ELR (cell line): ENCODE data around the gene NAXD.
"Not testable (repeated sequence)": the region's sequence is repeated elsewhere in the genome, so short reads cannot be mapped to it uniquely, and the experiment has no call there.

Experiments used
- DNase-seq: peaks from one replicate; pipeline ENCODE4 v3.0.0-alpha.2; 2015; ENCODE audit warnings: low read depth

Gene NAXD

GRCh38 chr13:110593430-110594130 is 21.8 kb upstream of the NAXD start:
- DNase-seq, result peak; percentile 73

DNA sequence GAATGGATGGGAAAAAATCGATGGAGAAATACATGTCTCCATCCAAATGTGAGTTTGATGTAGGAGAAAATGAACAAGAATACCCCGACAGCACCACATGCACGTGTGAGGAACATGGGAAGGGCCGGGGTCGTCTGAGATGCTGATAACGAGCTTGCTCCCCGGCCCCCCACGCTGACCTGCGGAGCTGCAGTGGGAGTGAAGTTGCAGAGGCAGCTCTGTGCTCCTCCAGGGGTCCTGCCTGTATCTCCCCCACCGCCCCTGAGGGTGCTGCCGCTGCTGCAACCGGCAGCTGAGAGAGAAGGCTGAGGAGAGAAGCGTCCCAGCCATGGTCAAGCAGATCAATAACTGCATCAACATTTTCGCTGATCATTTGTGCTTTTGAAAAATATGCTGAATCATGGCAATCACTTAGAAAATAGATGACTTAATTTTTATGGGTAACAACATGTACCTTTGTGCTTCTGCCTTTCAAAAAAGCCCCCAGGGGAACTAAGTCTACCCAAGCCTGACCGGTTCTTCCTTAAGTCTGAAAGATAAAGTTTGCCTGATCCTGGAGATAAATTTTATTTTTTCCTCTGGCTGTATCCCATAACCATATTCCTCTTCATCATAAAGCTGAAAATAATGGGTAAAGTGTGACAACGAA is 18.2 kb upstream of the NAXD start:
- DNase-seq, result no peak

DNA sequence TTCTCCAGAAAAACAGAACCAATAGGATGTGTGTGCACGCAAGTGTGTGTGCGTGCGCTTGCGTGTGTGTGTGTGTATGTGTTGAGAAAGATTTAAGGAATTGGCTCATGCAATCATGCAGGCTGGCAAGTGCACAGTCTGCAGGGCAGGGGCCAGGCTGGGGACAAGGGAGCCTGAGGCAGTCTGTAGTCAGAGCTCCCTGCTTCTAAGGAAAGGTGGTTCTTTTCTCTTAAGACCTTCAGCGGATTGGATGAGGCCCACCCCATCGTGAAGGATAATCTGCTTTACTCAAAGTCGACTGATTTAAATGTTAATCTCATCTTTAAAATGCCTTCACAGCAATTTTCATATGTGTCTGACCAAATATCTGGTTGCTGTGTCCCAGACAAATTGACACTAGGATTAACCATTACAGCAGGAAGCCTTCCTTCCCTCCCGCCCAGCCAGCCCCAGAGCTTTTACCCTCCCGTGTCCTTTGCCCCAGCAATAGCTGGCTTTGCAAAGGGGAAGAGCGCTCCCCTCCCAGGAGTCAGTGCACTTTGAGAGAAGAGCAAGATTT is 15.0 kb upstream of the NAXD start:
- no peak for DNase-seq

DNA sequence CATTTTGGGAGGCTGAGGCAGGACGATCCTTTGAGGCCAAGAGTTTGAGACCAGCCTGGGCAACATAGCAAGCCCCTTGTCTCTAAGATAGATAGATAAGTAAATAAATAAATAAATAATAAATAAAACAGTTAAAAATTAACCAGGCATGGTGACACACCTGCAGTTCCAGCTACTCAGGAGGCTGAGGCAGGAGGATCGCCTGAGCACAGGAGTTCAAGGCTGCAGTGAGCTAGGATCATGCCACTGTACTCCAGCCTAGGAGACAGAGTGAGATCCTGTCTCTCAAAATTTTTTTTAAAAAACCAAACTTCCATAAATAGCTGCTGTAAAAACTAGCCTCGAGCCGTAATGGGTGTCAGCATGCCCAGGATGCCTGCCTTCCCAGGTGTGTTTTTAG is 14.4 kb upstream of the NAXD start:
- DNase-seq, result no peak

GRCh38 chr13:110605132-110605531 is 10.2 kb upstream of the NAXD start:
- DNase-seq, result no peak

DNA sequence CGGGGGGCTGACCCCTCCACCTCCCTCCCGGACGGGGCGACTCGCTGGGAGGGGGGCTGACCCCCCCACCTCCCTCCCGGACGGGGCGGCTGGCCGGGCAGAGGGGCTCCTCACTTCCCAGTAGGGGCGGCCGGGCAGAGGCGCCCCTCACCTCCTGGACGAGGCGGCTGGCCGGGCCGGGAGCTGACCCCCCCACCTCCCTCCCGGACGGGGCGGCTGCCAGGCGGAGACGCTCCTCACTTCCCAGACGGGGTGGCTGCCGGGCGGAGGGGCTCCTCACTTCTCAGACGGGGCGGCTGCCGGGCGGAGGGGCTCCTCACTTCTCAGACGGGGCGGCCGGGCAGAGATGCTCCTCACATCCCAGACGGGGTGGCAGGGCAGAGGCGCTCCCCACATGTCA is 9.1 kb upstream of the NAXD start:
- DNase-seq, result not testable (repeated sequence)

DNA sequence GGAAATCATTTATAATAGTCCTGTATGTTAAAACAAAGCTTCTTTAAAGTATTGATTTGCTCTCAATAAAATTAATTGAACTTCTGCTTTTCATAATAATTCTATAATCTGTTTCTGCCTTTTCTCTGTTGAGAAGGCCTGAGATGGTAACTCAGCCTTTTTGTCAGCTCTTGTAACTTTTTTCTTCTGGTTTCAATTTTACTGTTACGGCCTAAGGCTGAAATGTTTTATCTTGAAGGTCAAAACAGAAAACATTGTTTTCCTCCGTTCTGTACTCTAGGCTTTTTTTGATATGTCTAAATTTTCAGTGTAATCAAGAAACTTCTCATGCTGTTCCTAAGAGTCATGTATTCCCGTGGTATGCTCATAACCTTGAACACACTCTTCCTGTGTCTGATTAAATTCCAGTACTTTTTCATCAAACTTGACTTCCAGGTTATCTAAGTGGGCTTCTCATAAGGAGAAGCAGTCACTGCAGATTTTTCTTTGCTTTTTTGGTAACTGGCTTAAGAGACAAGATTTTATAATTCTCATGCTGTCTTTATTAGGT is 7.6 kb upstream of the NAXD start:
- no peak for DNase-seq

DNA sequence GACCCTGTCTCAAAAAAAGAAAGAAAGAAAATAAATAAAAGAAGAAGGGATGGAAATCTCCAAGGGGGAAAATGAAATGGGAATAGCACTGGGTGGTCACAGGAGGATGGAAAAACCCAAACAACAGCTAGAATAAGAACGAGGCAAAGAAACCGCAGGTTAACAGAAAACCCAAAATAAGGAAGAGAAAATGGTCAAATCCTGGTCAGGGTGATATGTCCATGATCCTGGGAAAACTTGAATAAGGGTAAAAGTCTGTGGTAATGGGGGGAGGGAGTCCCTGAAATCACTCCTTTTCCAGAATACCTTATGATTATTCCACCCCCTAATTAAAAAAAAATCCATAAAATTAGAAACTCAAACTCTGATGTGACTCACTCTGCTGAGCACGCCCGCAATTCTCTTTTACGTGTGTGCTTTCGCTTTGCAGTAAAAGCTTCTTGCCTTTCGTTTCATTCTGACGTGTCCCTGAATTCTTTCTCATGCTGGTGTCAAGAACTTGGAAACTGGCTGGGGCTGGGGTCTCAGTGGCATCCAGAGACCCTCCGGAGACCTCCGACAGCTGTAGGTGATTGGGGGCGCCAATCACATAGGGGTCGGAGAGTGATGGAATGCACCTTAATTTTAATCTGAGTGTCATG is 4.3 kb upstream of the NAXD start:
- no peak for DNase-seq

DNA sequence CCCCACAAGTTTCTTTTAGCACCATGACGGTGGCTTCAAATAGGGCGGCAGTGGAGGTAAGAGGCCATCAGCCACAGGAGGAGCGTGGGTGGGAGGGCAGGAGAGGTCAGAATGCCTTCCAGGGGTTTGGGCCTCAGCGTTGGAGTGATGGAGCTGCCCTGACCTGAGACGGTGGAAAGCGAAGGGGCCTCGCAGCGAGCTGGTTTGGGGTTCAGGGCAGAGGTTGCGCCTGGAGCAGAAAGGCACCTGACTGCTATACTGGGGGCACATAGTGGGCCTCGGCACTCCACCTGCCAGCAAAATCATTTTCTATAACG is 382 bp upstream of the NAXD start:
- no peak for DNase-seq

DNA sequence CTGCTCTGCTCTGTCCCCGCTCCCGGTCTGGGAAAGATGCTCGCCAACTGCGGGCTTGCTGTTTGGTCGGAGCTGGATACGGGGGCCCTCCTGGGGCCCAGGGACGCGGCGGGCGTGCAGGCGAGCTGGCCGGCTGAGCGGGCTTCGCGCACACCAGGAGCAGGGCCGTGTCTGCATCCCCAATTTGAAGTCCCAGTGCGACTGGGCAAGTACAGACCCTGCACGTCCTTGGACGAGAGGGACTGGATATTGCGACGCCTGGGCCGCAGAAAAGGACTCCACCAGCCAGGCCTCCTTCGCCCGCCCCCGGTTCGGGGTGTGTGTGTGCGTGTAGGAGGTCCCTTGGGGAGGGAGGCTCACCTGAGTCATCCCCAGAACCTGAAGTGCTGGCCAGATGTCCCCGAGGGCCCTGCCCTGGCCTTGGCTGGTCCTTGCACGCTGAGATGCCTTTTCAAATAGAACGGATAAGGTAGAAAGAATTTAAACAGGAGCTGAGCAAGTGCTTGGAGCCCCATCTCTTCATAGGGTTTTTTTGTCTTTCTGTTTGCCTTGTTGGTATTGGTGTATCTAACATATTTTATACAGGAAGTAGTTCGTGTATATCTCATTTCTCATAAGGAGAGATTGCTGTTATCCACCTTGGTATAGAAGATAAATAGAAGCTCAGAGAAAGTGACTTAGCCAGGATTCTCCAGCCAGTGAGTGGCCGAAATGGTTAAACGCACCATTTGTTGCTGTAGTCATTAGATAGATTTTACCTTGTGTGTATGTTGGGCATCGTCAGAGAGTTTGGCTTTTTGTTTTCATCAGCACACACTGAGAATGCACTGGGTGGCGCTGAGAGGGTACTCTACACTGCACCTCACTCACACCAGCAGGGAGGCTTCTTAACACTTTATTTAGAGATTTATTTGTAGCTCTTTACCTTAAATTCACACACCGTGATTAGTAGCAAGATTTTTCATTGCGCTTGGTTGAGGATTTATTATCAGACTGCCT is 1.1 kb downstream of the NAXD start:
- DNase-seq, result peak; percentile 74

DNA sequence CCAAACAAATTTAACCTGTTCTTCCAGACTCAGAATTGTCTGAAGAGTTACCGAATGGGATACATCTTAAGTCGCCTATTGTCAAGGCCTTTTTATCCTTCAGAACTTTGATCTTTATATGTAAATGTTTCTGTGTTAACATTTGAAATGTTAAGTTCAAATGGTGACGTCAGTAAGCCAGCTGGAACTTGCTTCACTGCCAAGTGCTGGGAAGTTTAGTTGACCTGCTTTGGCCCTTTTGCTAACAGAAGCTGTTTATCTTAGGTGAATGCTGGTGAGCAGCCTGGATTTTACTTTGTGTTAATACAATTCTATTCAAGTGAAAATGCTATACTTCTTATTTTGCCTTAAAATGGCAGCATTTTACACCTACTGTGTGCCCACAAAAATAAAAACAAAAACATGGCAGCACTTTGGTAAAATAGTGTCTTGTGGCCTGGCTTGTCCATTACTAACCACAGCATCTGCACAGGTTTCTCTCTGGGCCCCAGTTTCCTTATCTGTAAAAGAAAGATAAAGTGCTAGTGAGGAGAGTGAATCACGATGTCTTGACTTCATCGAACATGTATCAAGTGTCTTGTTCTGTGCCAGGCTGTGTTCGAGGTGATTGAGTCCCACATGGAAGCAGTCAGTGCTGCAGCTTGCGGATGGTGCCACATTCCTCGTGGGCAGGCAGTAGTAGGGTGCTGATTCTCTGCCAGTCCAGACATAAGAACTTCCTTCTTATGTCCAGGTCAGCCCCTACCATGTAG is 2.2 kb downstream of the NAXD start:
- DNase-seq, result no peak

- no peak for DNase-seq
These were observed 2.8 kb downstream of the NAXD start for GRCh38 chr13:110618167-110618566.

DNA sequence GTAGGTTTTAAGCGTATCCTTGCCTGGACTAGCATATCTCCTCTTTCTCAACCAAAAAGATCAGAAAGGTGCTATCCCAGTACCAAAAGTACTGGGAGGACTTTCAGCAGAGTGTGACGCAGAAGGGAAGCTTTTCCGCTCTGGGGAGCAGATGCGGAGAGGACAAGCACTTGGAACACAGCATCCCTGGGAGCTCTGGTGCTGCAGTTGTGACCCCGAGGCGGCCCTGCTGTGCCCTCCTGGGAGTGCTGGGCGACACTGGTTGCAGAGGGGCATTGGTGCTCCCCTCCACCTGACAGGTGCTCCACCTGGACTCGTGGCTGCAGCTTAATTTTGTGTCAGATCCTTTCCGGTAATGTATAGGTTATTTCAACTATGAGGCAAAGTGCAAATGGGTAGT is 3.4 kb downstream of the NAXD start:
- DNase-seq, result no peak

- DNase-seq, result no peak
These were observed 5.3 kb downstream of the NAXD start for GRCh38 chr13:110620596-110620995.

GRCh38 chr13:110624766-110625756 is 9.7 kb downstream of the NAXD start:
- no peak for DNase-seq

GRCh38 chr13:110625771-110626321 is 10.5 kb downstream of the NAXD start:
- DNase-seq, result no peak

DNA sequence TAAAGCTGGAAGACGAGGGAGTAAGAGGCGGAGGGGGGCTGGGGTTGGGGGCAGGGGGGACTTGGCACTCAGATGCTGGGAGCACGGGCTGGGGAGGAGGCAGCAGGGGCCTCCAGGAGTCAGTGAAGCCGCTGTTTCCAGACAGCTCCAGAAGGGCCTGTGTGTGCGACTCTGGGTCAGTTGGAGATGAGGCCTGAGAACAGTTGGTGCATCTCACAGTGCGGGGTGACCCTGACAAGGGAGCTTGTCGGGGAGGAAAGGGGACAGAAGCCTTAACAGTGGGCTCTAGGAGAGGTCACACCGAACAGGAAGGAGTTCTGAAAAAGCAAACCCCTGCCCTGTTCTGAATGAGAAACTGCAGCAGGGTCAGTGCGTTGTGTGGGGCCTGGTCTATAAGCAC is 11.2 kb downstream of the NAXD start:
- DNase-seq, result no peak

- DNase-seq, result no peak
These were observed 12.0 kb downstream of the NAXD start for GRCh38 chr13:110627351-110627750.

DNA sequence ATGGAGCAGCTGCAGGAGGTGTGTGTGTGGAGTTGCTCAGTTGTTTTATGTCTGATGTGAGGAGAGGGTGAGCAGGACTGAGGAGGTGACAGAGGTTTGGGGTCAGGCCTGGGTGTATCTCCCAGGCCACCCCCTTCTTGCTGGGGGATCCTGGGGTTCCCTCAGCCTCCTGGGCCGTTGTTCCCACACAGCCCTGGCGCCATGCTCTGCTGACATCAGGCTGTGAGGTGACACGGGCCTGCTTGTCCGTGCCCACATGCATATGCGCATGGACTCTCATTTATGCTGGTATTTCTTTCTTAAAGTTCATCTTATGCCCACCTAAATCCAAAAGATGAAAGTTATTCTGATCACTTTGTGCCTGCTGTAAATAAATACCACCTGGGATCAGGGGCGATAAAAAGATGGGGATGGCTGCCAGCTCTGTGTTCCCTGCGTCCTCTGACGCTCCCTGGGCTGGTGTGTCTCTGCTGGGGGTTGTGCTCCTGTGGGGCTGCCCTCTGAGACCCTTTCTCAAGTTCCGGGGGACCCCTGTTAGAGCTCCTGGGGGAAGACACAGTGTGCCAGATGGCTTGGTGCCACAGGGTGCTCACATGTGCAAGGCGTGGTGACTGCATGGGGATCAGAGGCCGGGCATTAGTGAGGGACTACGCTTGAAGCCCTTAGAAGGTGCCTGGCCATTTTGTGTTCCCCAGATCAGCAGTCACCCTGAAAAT is 12.6 kb downstream of the NAXD start:
- no peak for DNase-seq
